K562 (cell line): ENCODE results near the gene RAB14. TPM values are rescaled to one million over a fixed set of nuclear protein-coding genes. Genes with fewer than 3 reads are reported as not detected.

Source experiments
- MAFF ChIP-seq: IDR thresholded peaks from 2 replicates; pipeline ENCODE4 v1.6.1; 2012; ENCODE audit warnings: low read length, improper control_type of control experiment
- ZNF23 ChIP-seq: fragments of 250-450 bp; sonication (Bioruptor Pico); IDR thresholded peaks from 2 replicates; pipeline ENCODE4 v1.4.0; 2020; ENCODE audit warnings: mild to moderate bottlenecking
- ZNF384 ChIP-seq: IDR thresholded peaks from 2 replicates; pipeline ENCODE4 v1.6.1; 2012; ENCODE audit warnings: low read depth, low read length, improper control_type of control experiment
- polyA plus RNA-seq, 8 experiments: library from polyadenylated mRNA; depleted of rRNA in 4 of 8; stranded (reverse) in 5 of 8; unstranded in 3 of 8; fragments of >200 nt; fragmentation: Nextera tagmentation in 2 of 8; fragmentation: Illumina TruSeq in 1 of 8; extraction: Ambion mirVana in 2 of 8; extraction: Trizol in 1 of 8; gene quantifications; 2 replicates each; pipeline versions ENCODE4 v1.2.1 to v1.2.3, GENCODE V29; 2011 to 2014; ENCODE audit warnings: inconsistent platforms in 1 of 8, missing spikeins in 1 of 8
- total RNA-seq, 7 experiments: library from RNA; depleted of rRNA in 6 of 7; stranded (reverse); fragments of >200 nt in 6 of 7; fragmentation: Illumina TruSeq in 2 of 7; extraction: Trizol in 2 of 7; gene quantifications; 2 replicates each; pipeline versions ENCODE4 v1.2.1 to v1.2.3, GENCODE V29; 2011 to 2021; ENCODE audit warnings: low replicate concordance in 1 of 7
- TF ChIP-seq, protein P1 (sequence below), 2 experiments: fragments of 450-650 bp; formaldehyde crosslinking in 1 of 2; IDR thresholded peaks; 2 replicates each; pipeline versions ENCODE4 v1.4.0 to v1.6.1; 2014 to 2020; ENCODE audit warnings: mild to moderate bottlenecking in 2 of 2, borderline replicate concordance in 1 of 2, low read depth in 1 of 2
- TF ChIP-seq, protein P2 (sequence below): sonication (generic); formaldehyde crosslinking; IDR thresholded peaks from 2 replicates; pipeline ENCODE4 v1.8.0; 2022; ENCODE audit warnings: missing genetic modification reagents, mild to moderate bottlenecking, borderline replicate concordance
- TF ChIP-seq, protein P3 (sequence below), 3 experiments: fragments of 200-800 bp in 1 of 3; sonication (Bioruptor generic) in 1 of 3; sonication (generic) in 1 of 3; formaldehyde crosslinking in 1 of 3; IDR thresholded peaks; 2 replicates each; pipeline versions ENCODE4 v1.6.1 to v1.8.0; 2016 to 2022; ENCODE audit warnings: mild to moderate bottlenecking in 2 of 3, missing compliant biosample characterization in 2 of 3, missing genetic modification characterization in 2 of 3, missing genetic modification reagents in 1 of 3
- TF ChIP-seq, protein P4 (sequence below): fragments of 150-350 bp; IDR thresholded peaks from 2 replicates; pipeline ENCODE4 v1.6.1; 2014; ENCODE audit warnings: low read depth, mild to moderate bottlenecking, low read length, borderline replicate concordance
- TF ChIP-seq, protein P5 (sequence below): fragments of 450-650 bp; formaldehyde crosslinking; IDR thresholded peaks from 2 replicates; pipeline ENCODE4 v1.4.0; 2020; ENCODE audit warnings: mild to moderate bottlenecking, moderate library complexity

The RAB14 gene
- total and polyA plus RNA-seq, 9 of the 15 experiments (the other 6 are each of a cell fraction or from before 2014, with no cell fraction given): 10.3 to 41.8 (median 20.9) TPM

DNA sequence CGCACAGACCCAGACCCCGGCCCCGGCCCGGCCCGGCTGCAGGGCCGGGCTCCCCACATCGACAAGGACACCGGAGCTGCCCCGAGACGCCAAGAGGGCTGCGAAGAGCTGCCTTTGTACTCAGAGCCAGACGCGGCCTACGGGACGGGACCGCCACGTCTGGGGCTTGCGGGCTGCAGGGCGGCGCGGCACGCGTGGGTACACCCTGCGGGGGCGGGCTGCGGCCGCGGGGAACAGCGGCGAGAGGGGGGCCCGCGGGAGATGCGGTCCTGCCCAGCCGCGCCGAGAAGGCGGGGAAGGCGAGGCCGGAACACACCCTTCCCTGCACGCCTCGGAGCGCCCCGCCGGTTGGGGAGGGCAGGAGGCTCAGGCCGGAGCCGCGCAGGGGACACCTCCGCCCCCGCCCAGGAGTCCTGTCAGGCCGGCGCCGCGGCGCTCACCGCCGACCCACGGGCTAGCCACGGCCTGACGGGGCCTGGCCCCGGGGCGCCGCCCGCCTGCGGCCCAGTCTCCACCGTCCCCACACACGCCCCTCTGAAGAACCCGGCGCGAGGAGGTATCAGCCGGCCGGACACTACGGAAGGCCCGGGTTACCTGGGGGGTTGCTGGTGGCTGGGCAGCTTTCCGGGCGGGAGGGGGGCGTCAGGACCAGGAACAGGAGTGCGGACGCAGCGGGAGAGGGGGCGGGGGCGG is 478 bp downstream of the RAB14 start (continued):
- TF ChIP-seq, protein P1, sequence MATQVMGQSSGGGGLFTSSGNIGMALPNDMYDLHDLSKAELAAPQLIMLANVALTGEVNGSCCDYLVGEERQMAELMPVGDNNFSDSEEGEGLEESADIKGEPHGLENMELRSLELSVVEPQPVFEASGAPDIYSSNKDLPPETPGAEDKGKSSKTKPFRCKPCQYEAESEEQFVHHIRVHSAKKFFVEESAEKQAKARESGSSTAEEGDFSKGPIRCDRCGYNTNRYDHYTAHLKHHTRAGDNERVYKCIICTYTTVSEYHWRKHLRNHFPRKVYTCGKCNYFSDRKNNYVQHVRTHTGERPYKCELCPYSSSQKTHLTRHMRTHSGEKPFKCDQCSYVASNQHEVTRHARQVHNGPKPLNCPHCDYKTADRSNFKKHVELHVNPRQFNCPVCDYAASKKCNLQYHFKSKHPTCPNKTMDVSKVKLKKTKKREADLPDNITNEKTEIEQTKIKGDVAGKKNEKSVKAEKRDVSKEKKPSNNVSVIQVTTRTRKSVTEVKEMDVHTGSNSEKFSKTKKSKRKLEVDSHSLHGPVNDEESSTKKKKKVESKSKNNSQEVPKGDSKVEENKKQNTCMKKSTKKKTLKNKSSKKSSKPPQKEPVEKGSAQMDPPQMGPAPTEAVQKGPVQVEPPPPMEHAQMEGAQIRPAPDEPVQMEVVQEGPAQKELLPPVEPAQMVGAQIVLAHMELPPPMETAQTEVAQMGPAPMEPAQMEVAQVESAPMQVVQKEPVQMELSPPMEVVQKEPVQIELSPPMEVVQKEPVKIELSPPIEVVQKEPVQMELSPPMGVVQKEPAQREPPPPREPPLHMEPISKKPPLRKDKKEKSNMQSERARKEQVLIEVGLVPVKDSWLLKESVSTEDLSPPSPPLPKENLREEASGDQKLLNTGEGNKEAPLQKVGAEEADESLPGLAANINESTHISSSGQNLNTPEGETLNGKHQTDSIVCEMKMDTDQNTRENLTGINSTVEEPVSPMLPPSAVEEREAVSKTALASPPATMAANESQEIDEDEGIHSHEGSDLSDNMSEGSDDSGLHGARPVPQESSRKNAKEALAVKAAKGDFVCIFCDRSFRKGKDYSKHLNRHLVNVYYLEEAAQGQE (IDR thresholded peaks at IDR 0.05; ENCODE audit: borderline replicate concordance): no peak
- TF ChIP-seq, protein P1 (CRISPR knock-in tag; IDR thresholded peaks at IDR 0.05; ENCODE audit: low read depth): no peak
- TF ChIP-seq, protein P2, sequence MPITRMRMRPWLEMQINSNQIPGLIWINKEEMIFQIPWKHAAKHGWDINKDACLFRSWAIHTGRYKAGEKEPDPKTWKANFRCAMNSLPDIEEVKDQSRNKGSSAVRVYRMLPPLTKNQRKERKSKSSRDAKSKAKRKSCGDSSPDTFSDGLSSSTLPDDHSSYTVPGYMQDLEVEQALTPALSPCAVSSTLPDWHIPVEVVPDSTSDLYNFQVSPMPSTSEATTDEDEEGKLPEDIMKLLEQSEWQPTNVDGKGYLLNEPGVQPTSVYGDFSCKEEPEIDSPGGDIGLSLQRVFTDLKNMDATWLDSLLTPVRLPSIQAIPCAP (CRISPR knock-in tag): no peak
- TF ChIP-seq, protein P3, sequence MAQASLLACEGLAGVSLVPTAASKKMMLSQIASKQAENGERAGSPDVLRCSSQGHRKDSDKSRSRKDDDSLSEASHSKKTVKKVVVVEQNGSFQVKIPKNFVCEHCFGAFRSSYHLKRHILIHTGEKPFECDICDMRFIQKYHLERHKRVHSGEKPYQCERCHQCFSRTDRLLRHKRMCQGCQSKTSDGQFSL (CRISPR knock-in tag; IDR thresholded peaks at IDR 0.05): no peak
- TF ChIP-seq, protein P3 (tag; IDR thresholded peaks at IDR 0.05): peak in 1 of 2 experiments; percentile 20; a peak in 1 of 4 replicates
- TF ChIP-seq, protein P4, sequence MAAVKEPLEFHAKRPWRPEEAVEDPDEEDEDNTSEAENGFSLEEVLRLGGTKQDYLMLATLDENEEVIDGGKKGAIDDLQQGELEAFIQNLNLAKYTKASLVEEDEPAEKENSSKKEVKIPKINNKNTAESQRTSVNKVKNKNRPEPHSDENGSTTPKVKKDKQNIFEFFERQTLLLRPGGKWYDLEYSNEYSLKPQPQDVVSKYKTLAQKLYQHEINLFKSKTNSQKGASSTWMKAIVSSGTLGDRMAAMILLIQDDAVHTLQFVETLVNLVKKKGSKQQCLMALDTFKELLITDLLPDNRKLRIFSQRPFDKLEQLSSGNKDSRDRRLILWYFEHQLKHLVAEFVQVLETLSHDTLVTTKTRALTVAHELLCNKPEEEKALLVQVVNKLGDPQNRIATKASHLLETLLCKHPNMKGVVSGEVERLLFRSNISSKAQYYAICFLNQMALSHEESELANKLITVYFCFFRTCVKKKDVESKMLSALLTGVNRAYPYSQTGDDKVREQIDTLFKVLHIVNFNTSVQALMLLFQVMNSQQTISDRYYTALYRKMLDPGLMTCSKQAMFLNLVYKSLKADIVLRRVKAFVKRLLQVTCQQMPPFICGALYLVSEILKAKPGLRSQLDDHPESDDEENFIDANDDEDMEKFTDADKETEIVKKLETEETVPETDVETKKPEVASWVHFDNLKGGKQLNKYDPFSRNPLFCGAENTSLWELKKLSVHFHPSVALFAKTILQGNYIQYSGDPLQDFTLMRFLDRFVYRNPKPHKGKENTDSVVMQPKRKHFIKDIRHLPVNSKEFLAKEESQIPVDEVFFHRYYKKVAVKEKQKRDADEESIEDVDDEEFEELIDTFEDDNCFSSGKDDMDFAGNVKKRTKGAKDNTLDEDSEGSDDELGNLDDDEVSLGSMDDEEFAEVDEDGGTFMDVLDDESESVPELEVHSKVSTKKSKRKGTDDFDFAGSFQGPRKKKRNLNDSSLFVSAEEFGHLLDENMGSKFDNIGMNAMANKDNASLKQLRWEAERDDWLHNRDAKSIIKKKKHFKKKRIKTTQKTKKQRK: no peak
- TF ChIP-seq ZNF23 (CRISPR knock-in tag): no peak
- TF ChIP-seq, protein P5, sequence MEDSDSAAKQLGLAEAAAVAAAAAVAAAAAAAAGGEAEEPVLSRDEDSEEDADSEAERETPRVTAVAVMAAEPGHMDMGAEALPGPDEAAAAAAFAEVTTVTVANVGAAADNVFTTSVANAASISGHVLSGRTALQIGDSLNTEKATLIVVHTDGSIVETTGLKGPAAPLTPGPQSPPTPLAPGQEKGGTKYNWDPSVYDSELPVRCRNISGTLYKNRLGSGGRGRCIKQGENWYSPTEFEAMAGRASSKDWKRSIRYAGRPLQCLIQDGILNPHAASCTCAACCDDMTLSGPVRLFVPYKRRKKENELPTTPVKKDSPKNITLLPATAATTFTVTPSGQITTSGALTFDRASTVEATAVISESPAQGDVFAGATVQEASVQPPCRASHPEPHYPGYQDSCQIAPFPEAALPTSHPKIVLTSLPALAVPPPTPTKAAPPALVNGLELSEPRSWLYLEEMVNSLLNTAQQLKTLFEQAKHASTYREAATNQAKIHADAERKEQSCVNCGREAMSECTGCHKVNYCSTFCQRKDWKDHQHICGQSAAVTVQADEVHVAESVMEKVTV: no peak
- TF ChIP-seq MAFF: no peak
- no peak for TF ChIP-seq ZNF384
